Pons (tissue), 1 donor: Measurements from ENCODE around the gene HEATR1.
"Not testable (repeated sequence)": the region's sequence is repeated elsewhere in the genome, so short reads cannot be mapped to it uniquely, and the experiment has no call there.

Source experiments
- DNase-seq: peaks from one replicate; pipeline ENCODE4 v3.0.0-alpha.2; 2016; ENCODE audit warnings: low spot score

HEATR1 gene

GRCh38 chr1:236602171-236602570, 2.1 kb downstream of the HEATR1 start:
- no peak for DNase-seq

GRCh38 chr1:236590553-236591150, 13.7 kb downstream of the HEATR1 start:
- no peak for DNase-seq

- no peak for DNase-seq
Measured at GRCh38 chr1:236589531-236589930, 14.8 kb downstream of the HEATR1 start.

GRCh38 chr1:236581528-236581927, 22.8 kb downstream of the HEATR1 start:
- no peak for DNase-seq

GRCh38 chr1:236580404-236580803, 23.9 kb downstream of the HEATR1 start:
- not testable (repeated sequence) for DNase-seq

- DNase-seq = no peak
Measured at GRCh38 chr1:236578661-236579060, 25.7 kb downstream of the HEATR1 start.

GRCh38 chr1:236577041-236577440, 27.3 kb downstream of the HEATR1 start:
- not testable (repeated sequence) for DNase-seq

- DNase-seq = no peak
Measured at GRCh38 chr1:236576004-236576403, 28.3 kb downstream of the HEATR1 start.

- DNase-seq = peak; percentile 86
Measured at GRCh38 chr1:236575523-236575922, 28.8 kb downstream of the HEATR1 start.

GRCh38 chr1:236568285-236568894, 35.9 kb downstream of the HEATR1 start:
- no peak for DNase-seq

GRCh38 chr1:236565530-236565929, 38.8 kb downstream of the HEATR1 start:
- no peak for DNase-seq

GRCh38 chr1:236561976-236562375, 42.3 kb downstream of the HEATR1 start:
- DNase-seq = no peak

- DNase-seq = no peak
Measured at GRCh38 chr1:236560213-236560771, 44.0 kb downstream of the HEATR1 start.

- DNase-seq = no peak
Measured at GRCh38 chr1:236558846-236559245, 45.5 kb downstream of the HEATR1 start.

- no peak for DNase-seq
Measured at GRCh38 chr1:236558081-236558480, 46.2 kb downstream of the HEATR1 start.

- DNase-seq = no peak
Measured at GRCh38 chr1:236556606-236557005, 47.7 kb downstream of the HEATR1 start.

- no peak for DNase-seq
Measured at GRCh38 chr1:236553370-236553769, 50.9 kb downstream of the HEATR1 start.

- no peak for DNase-seq
Measured at GRCh38 chr1:236552901-236553300, 51.4 kb downstream of the HEATR1 start.

GRCh38 chr1:236552096-236552495, 52.2 kb downstream of the HEATR1 start:
- DNase-seq = no peak

GRCh38 chr1:236550961-236551851, 53.1 kb downstream of the HEATR1 start:
- no peak for DNase-seq

- no peak for DNase-seq
Measured at GRCh38 chr1:236548452-236548851, 55.9 kb downstream of the HEATR1 start.

- no peak for DNase-seq
Measured at GRCh38 chr1:236545621-236546169, 58.6 kb downstream of the HEATR1 start.
